Neural cell (in vitro differentiated cells): ENCODE results near the gene MTRFR. TPM values are rescaled to one million over a fixed set of nuclear protein-coding genes. Genes with fewer than 3 reads are reported as not detected.

Experiments
- H2AFZ ChIP-seq: fragments of 200-600, 300-800 bp; sonication (generic), shearing (Covaris generic); 2 replicates; pipeline ENCODE4 v1.6.0; 2014; ENCODE audit warnings: low read depth, mild to moderate bottlenecking, antibody characterized with exemption, low read length, moderate library complexity
- H3F3A ChIP-seq: fragments of 200-600 bp; shearing (Covaris generic); 2 replicates; pipeline ENCODE4 v1.6.1; 2016; ENCODE audit warnings: mild to moderate bottlenecking, moderate library complexity, mixed read lengths, antibody characterized with exemption, low read length; ENCODE audit not compliant: insufficient read depth, poor library complexity, severe bottlenecking
- H3K27ac ChIP-seq: fragments of 200-600, 300-800 bp; sonication (generic), shearing (Covaris generic); 2 replicates; pipeline ENCODE4 v1.5.1; 2014; ENCODE audit warnings: mild to moderate bottlenecking, low read length, moderate library complexity
- H3K27me3 ChIP-seq: fragments of 300-800, 200-600 bp; sonication (generic), shearing (Covaris generic); 2 replicates; pipeline ENCODE4 v1.6.0; 2014; ENCODE audit warnings: mild to moderate bottlenecking, low read depth, low read length, moderate library complexity; ENCODE audit not compliant: insufficient read depth
- H3K36me3 ChIP-seq: fragments of 300-800, 200-600 bp; sonication (generic), shearing (Covaris generic); 2 replicates; pipeline ENCODE4 v1.5.1; 2014; ENCODE audit warnings: mild to moderate bottlenecking, antibody characterized with exemption, low read length, moderate library complexity; ENCODE audit not compliant: insufficient read depth
- H3K4me2 ChIP-seq: fragments of 300-800, 200-600 bp; sonication (generic), shearing (Covaris generic); 2 replicates; pipeline ENCODE4 v1.6.0; 2014; ENCODE audit warnings: mild to moderate bottlenecking, low read length
- H3K4me3 ChIP-seq: fragments of 300-800, 200-600 bp; sonication (generic), shearing (Covaris generic); 2 replicates; pipeline ENCODE4 v1.5.1; 2014; ENCODE audit warnings: mild to moderate bottlenecking, low read length, moderate library complexity
- H3K79me2 ChIP-seq: fragments of 200-600 bp; shearing (Covaris generic); replicated peaks from 2 replicates; pipeline ENCODE4 v1.6.0; 2014; ENCODE audit warnings: mild to moderate bottlenecking, low read length, moderate library complexity; ENCODE audit not compliant: insufficient read depth
- H3K9ac ChIP-seq: fragments of 300-800, 200-600 bp; sonication (generic), shearing (Covaris generic); 2 replicates; pipeline ENCODE4 v1.6.1; 2016; ENCODE audit warnings: mild to moderate bottlenecking, low read length, mixed read lengths
- H3K9me2 ChIP-seq: fragments of 200-600 bp; shearing (Covaris generic); 2 replicates; pipeline ENCODE4 v1.6.1; 2016; ENCODE audit warnings: mild to moderate bottlenecking, low read length, mixed read lengths; ENCODE audit not compliant: insufficient read depth
- H3K9me3 ChIP-seq: fragments of 200-600, 300-800 bp; sonication (generic), shearing (Covaris generic); 2 replicates; pipeline ENCODE4 v1.6.1; 2016; ENCODE audit warnings: mild to moderate bottlenecking, mixed run types, low read length, moderate library complexity, mixed read lengths
- H4K20me1 ChIP-seq: fragments of 200-600 bp; shearing (Covaris generic); 2 replicates; pipeline ENCODE4 v1.6.1; 2016; ENCODE audit warnings: mild to moderate bottlenecking, mixed run types; ENCODE audit not compliant: insufficient read depth
- EZH2 ChIP-seq: fragments of 200-600, 300-800 bp; shearing (Covaris generic), sonication (generic); IDR thresholded peaks from 2 replicates; pipeline ENCODE4 v1.6.1; 2014; ENCODE audit warnings: antibody characterized with exemption, low read length, borderline replicate concordance, mild to moderate bottlenecking; ENCODE audit not compliant: insufficient read depth, poor library complexity, severe bottlenecking
- RAD21 ChIP-seq: fragments of 450-650 bp; conservative IDR thresholded peaks from 2 replicates; pipeline ENCODE4 v1.6.1; 2014; ENCODE audit warnings: antibody characterized with exemption, mild to moderate bottlenecking, moderate library complexity
- TAF1 ChIP-seq: IDR thresholded peaks from 2 replicates; pipeline ENCODE4 v1.6.1; 2012; ENCODE audit warnings: low read depth
- polyA plus RNA-seq: library from polyadenylated mRNA; depleted of rRNA; stranded (reverse); fragments of >200 nt; gene quantifications from 2 replicates; pipeline ENCODE4 v1.2.3, GENCODE V29; 2014
- small RNA-seq, 3 experiments: library from RNA; depleted of rRNA; stranded (forward); fragments of <200 nt; gene quantifications; one replicate each; pipeline ENCODE3, GENCODE V24; 2012
- TF ChIP-seq, protein P1 (sequence below): IDR thresholded peaks from 2 replicates; pipeline ENCODE4 v1.6.1; 2012; ENCODE audit warnings: borderline replicate concordance

Gene MTRFR
- polyA plus RNA-seq, 1 donor from 2014 or later, result 30.0 TPM

DNA sequence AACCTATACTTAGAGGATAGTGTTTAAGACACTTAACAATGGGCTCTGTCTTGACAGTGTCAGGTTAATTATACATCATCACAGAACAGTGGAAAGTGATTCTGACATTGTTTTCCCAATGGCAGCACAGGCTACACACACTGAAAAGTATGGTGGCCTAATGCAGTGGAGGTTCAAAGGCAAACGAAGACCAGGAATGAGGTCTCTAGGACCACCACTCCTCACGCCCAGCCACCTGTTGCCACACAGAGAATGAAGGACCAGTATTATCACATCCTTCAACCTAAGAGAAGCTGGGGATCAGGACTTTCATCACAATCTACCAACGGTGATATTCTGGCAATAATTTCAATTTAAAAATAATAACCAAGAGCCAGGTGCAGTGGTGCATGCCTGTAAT lies 73.0 kb downstream of the MTRFR start:
- no peaks in the 10 kb centered on the region for H3K27me3 ChIP-seq
- no peak overlapping the region for H3K4me2 ChIP-seq
- H3K27ac ChIP-seq, result no peak overlapping the region
- H3K9me2 ChIP-seq, result no peaks in the 10 kb centered on the region
- no peaks in the 10 kb centered on the region for H3K9me3 ChIP-seq
- no peaks in the 10 kb centered on the region for H4K20me1 ChIP-seq
- TF ChIP-seq EZH2 (no peak), RAD21 (no peak), TAF1 (no peak)
- TF ChIP-seq, protein P1, sequence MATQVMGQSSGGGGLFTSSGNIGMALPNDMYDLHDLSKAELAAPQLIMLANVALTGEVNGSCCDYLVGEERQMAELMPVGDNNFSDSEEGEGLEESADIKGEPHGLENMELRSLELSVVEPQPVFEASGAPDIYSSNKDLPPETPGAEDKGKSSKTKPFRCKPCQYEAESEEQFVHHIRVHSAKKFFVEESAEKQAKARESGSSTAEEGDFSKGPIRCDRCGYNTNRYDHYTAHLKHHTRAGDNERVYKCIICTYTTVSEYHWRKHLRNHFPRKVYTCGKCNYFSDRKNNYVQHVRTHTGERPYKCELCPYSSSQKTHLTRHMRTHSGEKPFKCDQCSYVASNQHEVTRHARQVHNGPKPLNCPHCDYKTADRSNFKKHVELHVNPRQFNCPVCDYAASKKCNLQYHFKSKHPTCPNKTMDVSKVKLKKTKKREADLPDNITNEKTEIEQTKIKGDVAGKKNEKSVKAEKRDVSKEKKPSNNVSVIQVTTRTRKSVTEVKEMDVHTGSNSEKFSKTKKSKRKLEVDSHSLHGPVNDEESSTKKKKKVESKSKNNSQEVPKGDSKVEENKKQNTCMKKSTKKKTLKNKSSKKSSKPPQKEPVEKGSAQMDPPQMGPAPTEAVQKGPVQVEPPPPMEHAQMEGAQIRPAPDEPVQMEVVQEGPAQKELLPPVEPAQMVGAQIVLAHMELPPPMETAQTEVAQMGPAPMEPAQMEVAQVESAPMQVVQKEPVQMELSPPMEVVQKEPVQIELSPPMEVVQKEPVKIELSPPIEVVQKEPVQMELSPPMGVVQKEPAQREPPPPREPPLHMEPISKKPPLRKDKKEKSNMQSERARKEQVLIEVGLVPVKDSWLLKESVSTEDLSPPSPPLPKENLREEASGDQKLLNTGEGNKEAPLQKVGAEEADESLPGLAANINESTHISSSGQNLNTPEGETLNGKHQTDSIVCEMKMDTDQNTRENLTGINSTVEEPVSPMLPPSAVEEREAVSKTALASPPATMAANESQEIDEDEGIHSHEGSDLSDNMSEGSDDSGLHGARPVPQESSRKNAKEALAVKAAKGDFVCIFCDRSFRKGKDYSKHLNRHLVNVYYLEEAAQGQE, result no peak
- no peaks in the 10 kb centered on the region for H3K36me3 ChIP-seq
- no peaks in the 10 kb centered on the region for H3K79me2 ChIP-seq
- H3K4me3 ChIP-seq, result no peak overlapping the region
- H3K9ac ChIP-seq, result no peak overlapping the region
- H2AFZ ChIP-seq, result no peak overlapping the region
- no peaks in the 10 kb centered on the region for H3F3A ChIP-seq

Small RNAs within 50 kb of the gene (small RNA-seq; reads per million reads assigned to genes)
- 0 reads per million in 3 experiments for gene RNA5SP375

Other genes starting within 250 kb of the MTRFR start
- 0.52 and 0.82 TPM in 2 replicates for gene PITPNM2, start 82.3 kb upstream of the MTRFR start, polyA plus RNA-seq
- 59.1 and 66.8 TPM in 2 replicates for gene MPHOSPH9, start 295 bp upstream of the MTRFR start, polyA plus RNA-seq
- gene CDK2AP1, start 38.4 kb downstream of the MTRFR start, polyA plus RNA-seq, result 97.6 and 101 TPM in 2 replicates
- 17.9 and 18.5 TPM in 2 replicates for gene SBNO1, start 131.4 kb downstream of the MTRFR start, polyA plus RNA-seq
- gene KMT5A, start 150.7 kb downstream of the MTRFR start, polyA plus RNA-seq, result 28.9 and 40.0 TPM in 2 replicates
- gene RILPL2, start 203.2 kb downstream of the MTRFR start, polyA plus RNA-seq, result 0.07 and 0.20 TPM in 2 replicates
- 21.2 and 22.7 TPM in 2 replicates for gene SNRNP35, start 224.7 kb downstream of the MTRFR start, polyA plus RNA-seq